ENCODE measurements around the gene XCL1. TPM values are rescaled to one million over a fixed set of nuclear protein-coding genes. Genes with fewer than 3 reads are reported as not detected.

The XCL1 gene
- polyA plus RNA-seq, 3 donors, result 0.07 TPM; not detected in 2

GRCh38 chr1:168617974-168618750, 41.8 kb downstream of the XCL1 start:
- H3K27ac Mint-ChIP-seq, result no peak overlapping the region
- H3K9me3 ChIP-seq (replicated peaks in 1 of 2; ENCODE audit: control insufficient read depth in 1 of 2, insufficient read depth in 1 of 2, low read length in 2 of 2), result no peaks in the 10 kb centered on the region
- 100% methylated on average over 1 of the region's 5 CpGs for WGBS (ENCODE audit: insufficient coverage)
- H4K20me1 ChIP-seq (ENCODE audit: insufficient read depth, low read length), result no peaks in the 10 kb centered on the region
- H3K4me3 Mint-ChIP-seq, result no peak overlapping the region
- H3K4me1 Mint-ChIP-seq, result no peaks in the 10 kb centered on the region
- no peak overlapping the region for H3K4me2 ChIP-seq (replicated peaks; ENCODE audit: extremely low read depth, low read length, poor library complexity, severe bottlenecking)
- no peak overlapping the region for H3K27ac ChIP-seq (ENCODE audit: low read depth in 1 of 2, low read length in 2 of 2)
- H3K27me3 ChIP-seq (ENCODE audit: control insufficient read depth in 2 of 2, insufficient read depth in 2 of 2, low read length in 2 of 2), result no peaks in the 10 kb centered on the region
- H3K4me3 ChIP-seq (replicated peaks in 1 of 3; ENCODE audit: low read depth in 2 of 3, low read length in 3 of 3), result no peak overlapping the region
- H3K79me2 ChIP-seq (ENCODE audit: insufficient read depth, low read length), result no peaks in the 10 kb centered on the region
- no peaks in the 10 kb centered on the region for H3K4me1 ChIP-seq (ENCODE audit: control insufficient read depth in 1 of 2, insufficient read depth in 2 of 2, low read length in 2 of 2)
- no peaks in the 10 kb centered on the region for H3K36me3 Mint-ChIP-seq
- TF ChIP-seq, protein P1, sequence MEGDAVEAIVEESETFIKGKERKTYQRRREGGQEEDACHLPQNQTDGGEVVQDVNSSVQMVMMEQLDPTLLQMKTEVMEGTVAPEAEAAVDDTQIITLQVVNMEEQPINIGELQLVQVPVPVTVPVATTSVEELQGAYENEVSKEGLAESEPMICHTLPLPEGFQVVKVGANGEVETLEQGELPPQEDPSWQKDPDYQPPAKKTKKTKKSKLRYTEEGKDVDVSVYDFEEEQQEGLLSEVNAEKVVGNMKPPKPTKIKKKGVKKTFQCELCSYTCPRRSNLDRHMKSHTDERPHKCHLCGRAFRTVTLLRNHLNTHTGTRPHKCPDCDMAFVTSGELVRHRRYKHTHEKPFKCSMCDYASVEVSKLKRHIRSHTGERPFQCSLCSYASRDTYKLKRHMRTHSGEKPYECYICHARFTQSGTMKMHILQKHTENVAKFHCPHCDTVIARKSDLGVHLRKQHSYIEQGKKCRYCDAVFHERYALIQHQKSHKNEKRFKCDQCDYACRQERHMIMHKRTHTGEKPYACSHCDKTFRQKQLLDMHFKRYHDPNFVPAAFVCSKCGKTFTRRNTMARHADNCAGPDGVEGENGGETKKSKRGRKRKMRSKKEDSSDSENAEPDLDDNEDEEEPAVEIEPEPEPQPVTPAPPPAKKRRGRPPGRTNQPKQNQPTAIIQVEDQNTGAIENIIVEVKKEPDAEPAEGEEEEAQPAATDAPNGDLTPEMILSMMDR (IDR thresholded peaks at IDR 0.05), result no peak
- H2AFZ ChIP-seq (ENCODE audit: insufficient read depth, low read depth, low read length, poor library complexity, severe bottlenecking), result no peak overlapping the region
- intact Hi-C loops (cut with micrococcal nuclease), result no loop called here
- H3K9me3 Mint-ChIP-seq, result peaks cover 0 to 3% (median 0%) of the 10 kb centered on the region in 7 donors
- DNase-seq, result no peak
- H3K36me3 ChIP-seq (replicated peaks in 1 of 2; ENCODE audit: control insufficient read depth in 1 of 2, insufficient read depth in 2 of 2, low read length in 2 of 2), result no peaks in the 10 kb centered on the region
- H3K27me3 Mint-ChIP-seq (ENCODE audit: low read depth in 3 of 3), result peaks cover 0 to 1% (median 0%) of the 10 kb centered on the region in 3 donors
- H3K9ac ChIP-seq (ENCODE audit: insufficient read depth, low read length, poor library complexity, severe bottlenecking), result no peak overlapping the region

GRCh38 chr1:168618886-168619285, 42.5 kb downstream of the XCL1 start:
- 50% methylated on average over 1 of the region's 2 CpGs for WGBS (ENCODE audit: insufficient coverage)
- no peak overlapping the region for H3K4me3 ChIP-seq (replicated peaks in 1 of 3; ENCODE audit: low read depth in 2 of 3, low read length in 3 of 3)
- H4K20me1 ChIP-seq (ENCODE audit: insufficient read depth, low read length), result no peaks in the 10 kb centered on the region

More at GRCh38 chr1:168618886-168619285, 42.5 kb downstream of the XCL1 start:
- intact Hi-C loops (cut with micrococcal nuclease), result no loop called here
- TF ChIP-seq, protein P1 (IDR thresholded peaks at IDR 0.05), result no peak
- Histone ChIP-seq H3K4me1 (ENCODE audit: control insufficient read depth in 1 of 2, insufficient read depth in 2 of 2, low read length in 2 of 2) (no peaks in the 10 kb centered on the region), H3K9me3 (replicated peaks in 1 of 2; ENCODE audit: control insufficient read depth in 1 of 2, insufficient read depth in 1 of 2, low read length in 2 of 2) (no peaks in the 10 kb centered on the region), H3K9ac (ENCODE audit: insufficient read depth, low read length, poor library complexity, severe bottlenecking) (no peak overlapping the region), H3K27ac (ENCODE audit: low read depth in 1 of 2, low read length in 2 of 2) (no peak overlapping the region), H2AFZ (ENCODE audit: insufficient read depth, low read depth, low read length, poor library complexity, severe bottlenecking) (no peak overlapping the region), H3K79me2 (ENCODE audit: insufficient read depth, low read length) (no peaks in the 10 kb centered on the region), H3K4me2 (replicated peaks; ENCODE audit: extremely low read depth, low read length, poor library complexity, severe bottlenecking) (no peak overlapping the region), H3K36me3 (replicated peaks in 1 of 2; ENCODE audit: control insufficient read depth in 1 of 2, insufficient read depth in 2 of 2, low read length in 2 of 2) (no peaks in the 10 kb centered on the region), H3K27me3 (ENCODE audit: control insufficient read depth in 2 of 2, insufficient read depth in 2 of 2, low read length in 2 of 2) (no peaks in the 10 kb centered on the region)
- no peaks in the 10 kb centered on the region for H3K4me1 Mint-ChIP-seq
- H3K27me3 Mint-ChIP-seq (ENCODE audit: low read depth in 3 of 3), result no peaks in the 10 kb centered on the region
- no peak overlapping the region for H3K4me3 Mint-ChIP-seq
- H3K36me3 Mint-ChIP-seq, result no peaks in the 10 kb centered on the region
- no peak for DNase-seq
- H3K27ac Mint-ChIP-seq, result no peak overlapping the region
- peaks cover 0 to 4% (median 0%) of the 10 kb centered on the region in 7 donors for H3K9me3 Mint-ChIP-seq
